ENCODE measurements around the gene PPFIBP2.

The PPFIBP2 gene

GRCh38 chr11:7604331-7604955 is 90.6 kb downstream of the PPFIBP2 start:
- TF ChIP-seq, protein P1, sequence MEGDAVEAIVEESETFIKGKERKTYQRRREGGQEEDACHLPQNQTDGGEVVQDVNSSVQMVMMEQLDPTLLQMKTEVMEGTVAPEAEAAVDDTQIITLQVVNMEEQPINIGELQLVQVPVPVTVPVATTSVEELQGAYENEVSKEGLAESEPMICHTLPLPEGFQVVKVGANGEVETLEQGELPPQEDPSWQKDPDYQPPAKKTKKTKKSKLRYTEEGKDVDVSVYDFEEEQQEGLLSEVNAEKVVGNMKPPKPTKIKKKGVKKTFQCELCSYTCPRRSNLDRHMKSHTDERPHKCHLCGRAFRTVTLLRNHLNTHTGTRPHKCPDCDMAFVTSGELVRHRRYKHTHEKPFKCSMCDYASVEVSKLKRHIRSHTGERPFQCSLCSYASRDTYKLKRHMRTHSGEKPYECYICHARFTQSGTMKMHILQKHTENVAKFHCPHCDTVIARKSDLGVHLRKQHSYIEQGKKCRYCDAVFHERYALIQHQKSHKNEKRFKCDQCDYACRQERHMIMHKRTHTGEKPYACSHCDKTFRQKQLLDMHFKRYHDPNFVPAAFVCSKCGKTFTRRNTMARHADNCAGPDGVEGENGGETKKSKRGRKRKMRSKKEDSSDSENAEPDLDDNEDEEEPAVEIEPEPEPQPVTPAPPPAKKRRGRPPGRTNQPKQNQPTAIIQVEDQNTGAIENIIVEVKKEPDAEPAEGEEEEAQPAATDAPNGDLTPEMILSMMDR (IDR thresholded peaks at IDR 0.05; ENCODE audit: low read depth, low read length, missing control alignments), result no peak
- no peak overlapping the region for H3K4me3 ChIP-seq (ENCODE audit: low read depth, low read length)

GRCh38 chr11:7605186-7605943 is 91.6 kb downstream of the PPFIBP2 start:
- DNase-seq (ENCODE audit: low read depth), result no peak
- TF ChIP-seq, protein P1 (IDR thresholded peaks at IDR 0.05; ENCODE audit: low read depth, low read length, missing control alignments), result no peak
- H3K4me3 ChIP-seq (ENCODE audit: low read depth, low read length), result no peak overlapping the region

More at GRCh38 chr11:7604331-7604955, 90.6 kb downstream of the PPFIBP2 start:
- DNase-seq (ENCODE audit: low read depth), result no peak

DNA sequence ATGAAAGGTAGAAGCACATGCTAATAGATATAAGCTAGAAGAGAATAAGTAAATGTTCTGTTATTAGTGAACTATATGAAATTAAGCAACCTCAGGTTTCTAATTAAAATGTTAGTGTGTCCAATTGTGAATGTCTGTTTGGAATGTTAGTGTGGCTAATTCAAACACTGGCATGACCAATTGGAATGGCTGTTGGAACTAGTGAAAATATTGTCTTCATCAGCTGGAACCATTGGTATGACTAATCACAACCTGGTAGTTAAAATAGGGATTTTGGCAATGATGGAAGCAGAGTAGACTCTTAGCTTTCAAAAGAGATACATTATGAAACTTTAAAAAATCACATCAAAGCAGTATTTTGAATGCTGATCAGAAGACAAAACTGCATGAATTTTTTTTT is 92.7 kb downstream of the PPFIBP2 start:
- H3K4me3 ChIP-seq (ENCODE audit: low read depth, low read length), result no peak overlapping the region
- TF ChIP-seq, protein P1 (IDR thresholded peaks at IDR 0.05; ENCODE audit: low read depth, low read length, missing control alignments), result no peak
- no peak for DNase-seq (ENCODE audit: low read depth)

GRCh38 chr11:7609015-7609414 is 95.2 kb downstream of the PPFIBP2 start:
- DNase-seq (ENCODE audit: low read depth), result no peak
- TF ChIP-seq, protein P1 (IDR thresholded peaks at IDR 0.05; ENCODE audit: low read depth, low read length, missing control alignments), result no peak
- H3K4me3 ChIP-seq (ENCODE audit: low read depth, low read length), result no peak overlapping the region

DNA sequence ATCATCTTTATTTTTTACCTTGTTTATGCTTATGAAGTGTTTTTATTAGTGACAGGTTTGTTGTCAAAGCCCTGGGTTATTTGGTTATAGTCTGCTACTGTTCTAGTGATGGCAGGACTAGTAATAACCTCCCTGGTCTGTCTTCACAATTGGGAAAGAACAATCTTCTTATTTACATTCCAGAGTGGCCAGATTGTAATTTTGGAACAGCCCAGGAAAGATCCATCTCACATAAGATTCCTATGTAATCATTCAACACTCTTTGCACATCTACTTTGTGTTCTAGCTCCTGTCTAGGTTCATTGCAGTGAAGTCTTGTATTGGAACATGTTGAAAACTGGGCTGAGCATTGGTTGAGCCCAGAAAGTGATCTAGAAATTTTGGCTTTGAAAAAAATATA is 95.7 kb downstream of the PPFIBP2 start:
- TF ChIP-seq, protein P1 (IDR thresholded peaks at IDR 0.05; ENCODE audit: low read depth, low read length, missing control alignments), result no peak
- no peak for DNase-seq (ENCODE audit: low read depth)
- no peak overlapping the region for H3K4me3 ChIP-seq (ENCODE audit: low read depth, low read length)

DNA sequence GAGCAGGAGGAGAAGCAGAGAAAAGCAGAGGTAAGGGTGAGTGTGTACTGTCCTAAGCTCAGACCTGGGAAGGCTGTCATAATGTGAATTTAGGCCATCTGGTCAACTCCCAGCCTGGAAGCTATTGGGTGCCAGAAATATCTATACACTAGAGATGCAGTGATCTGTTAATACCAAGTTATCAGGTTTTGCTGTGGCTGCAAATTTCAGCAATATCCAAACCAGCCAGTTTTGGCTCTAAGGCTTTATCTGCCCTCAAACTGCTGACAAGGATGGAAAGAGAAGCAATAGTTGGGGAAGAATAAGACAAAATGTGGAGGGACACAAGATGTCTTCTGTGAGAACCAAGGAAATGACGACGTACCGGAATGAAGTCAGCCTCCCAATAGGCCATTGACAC is 96.6 kb downstream of the PPFIBP2 start:
- TF ChIP-seq, protein P1 (IDR thresholded peaks at IDR 0.05; ENCODE audit: low read depth, low read length, missing control alignments), result no peak
- DNase-seq (ENCODE audit: low read depth), result no peak
- no peak overlapping the region for H3K4me3 ChIP-seq (ENCODE audit: low read depth, low read length)
